Body of pancreas (tissue), 4 donors: ENCODE data around the gene PAFAH2.

Source experiments
- POLR2A ChIP-seq, 3 donors: fragments of 450-650 bp; IDR thresholded peaks; one replicate each; pipeline ENCODE4 v1.6.1; 2016; ENCODE audit warnings: antibody characterized with exemption in 3 of 3, mild to moderate bottlenecking in 2 of 3
- TF ChIP-seq, protein P1 (sequence below), 7 experiments: fragments of 450-650 bp in 4 of 7; fragments of 200-600 bp in 3 of 7; sonication (generic) in 3 of 7; IDR thresholded peaks; one replicate each; pipeline ENCODE4 v1.5.1; 2016 to 2019; ENCODE audit warnings: antibody characterized with exemption in 7 of 7

DNA sequence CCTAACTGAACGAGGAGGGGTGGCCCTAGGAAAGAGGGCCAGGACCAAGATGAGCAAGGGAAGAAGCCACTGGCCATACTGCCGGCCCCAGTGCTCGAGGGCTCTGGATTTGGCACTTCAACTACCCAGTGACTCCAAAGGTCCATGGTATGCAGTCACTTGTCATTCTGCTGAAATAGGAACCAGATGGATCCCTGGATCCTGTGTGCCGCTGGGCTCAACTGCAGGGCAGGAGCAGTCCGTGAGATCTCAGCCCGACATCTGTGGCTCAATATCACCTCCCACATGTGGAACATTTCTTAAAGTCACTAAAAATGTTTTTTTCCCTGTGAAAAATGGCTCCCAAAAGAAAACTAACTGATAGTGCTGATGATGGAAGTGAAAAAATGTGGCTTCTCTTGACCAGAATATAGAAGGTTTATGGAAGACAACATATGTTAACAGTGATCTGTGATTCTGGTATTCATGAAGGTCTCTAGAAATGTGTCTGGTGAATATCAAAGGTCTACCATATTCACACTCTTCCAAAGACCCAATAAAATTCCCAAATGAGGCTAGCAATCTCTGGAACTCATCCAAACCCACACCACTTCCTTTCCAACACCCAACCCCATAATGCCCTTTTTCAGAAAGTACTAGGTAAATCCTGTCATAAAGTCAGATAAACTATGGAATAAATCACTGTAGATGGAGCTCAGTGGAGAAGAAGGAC, 24.1 kb downstream of the PAFAH2 start:
- TF ChIP-seq, protein P1, sequence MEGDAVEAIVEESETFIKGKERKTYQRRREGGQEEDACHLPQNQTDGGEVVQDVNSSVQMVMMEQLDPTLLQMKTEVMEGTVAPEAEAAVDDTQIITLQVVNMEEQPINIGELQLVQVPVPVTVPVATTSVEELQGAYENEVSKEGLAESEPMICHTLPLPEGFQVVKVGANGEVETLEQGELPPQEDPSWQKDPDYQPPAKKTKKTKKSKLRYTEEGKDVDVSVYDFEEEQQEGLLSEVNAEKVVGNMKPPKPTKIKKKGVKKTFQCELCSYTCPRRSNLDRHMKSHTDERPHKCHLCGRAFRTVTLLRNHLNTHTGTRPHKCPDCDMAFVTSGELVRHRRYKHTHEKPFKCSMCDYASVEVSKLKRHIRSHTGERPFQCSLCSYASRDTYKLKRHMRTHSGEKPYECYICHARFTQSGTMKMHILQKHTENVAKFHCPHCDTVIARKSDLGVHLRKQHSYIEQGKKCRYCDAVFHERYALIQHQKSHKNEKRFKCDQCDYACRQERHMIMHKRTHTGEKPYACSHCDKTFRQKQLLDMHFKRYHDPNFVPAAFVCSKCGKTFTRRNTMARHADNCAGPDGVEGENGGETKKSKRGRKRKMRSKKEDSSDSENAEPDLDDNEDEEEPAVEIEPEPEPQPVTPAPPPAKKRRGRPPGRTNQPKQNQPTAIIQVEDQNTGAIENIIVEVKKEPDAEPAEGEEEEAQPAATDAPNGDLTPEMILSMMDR (IDR thresholded peaks at IDR 0.05) = no peak
- TF ChIP-seq POLR2A (IDR thresholded peaks at IDR 0.05) = no peak
